ENCODE measurements around the gene TNIK. TPM values are rescaled to one million over a fixed set of nuclear protein-coding genes. Genes with fewer than 3 reads are reported as not detected.

The TNIK gene
- total and polyA plus RNA-seq, 2 experiments from 2014 or later = 7.4 to 13.8 TPM

DNA sequence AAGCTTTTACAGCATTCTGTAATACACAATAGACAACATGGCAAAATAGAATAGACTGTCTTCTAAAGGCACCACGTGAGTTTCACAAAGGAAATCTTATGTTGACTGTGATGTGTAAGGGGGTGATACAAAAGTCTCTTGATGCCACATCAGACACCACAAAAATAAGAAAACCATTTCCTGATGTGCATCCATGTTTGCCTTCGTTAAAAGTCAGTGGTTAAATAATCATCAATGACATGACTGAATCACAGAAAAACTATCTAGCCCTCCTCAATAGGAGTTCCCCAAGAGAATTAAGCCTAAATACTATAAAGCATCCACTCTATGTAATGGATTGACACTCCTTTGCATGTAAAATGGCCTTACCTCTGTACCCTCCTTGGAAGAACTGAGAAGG lies 235.0 kb downstream of the TNIK start:
- Histone ChIP-seq H4K20me1 (ENCODE audit: insufficient read depth, poor library complexity, severe bottlenecking) (no peaks in the 10 kb centered on the region), H3K79me2 (no peaks in the 10 kb centered on the region), H3K9me2 (replicated peaks; ENCODE audit: insufficient read depth) (no peaks in the 10 kb centered on the region), H3K36me3 (replicated peaks; ENCODE audit: insufficient read depth, low read depth) (no peaks in the 10 kb centered on the region), H3K9me3 (ENCODE audit: low read depth) (no peaks in the 10 kb centered on the region), H3K4me3 (no peak overlapping the region), H3K27me3 (no peaks in the 10 kb centered on the region), H3K4me1 (ENCODE audit: insufficient read depth) (no peaks in the 10 kb centered on the region), H3K4me2 (no peak overlapping the region), H3K27ac (no peak overlapping the region), H2AFZ (no peak overlapping the region)
- no peak for DNase-seq (ENCODE audit: low spot score)
- 100% methylated on average over 2 of the region's 2 CpGs for WGBS (ENCODE audit: low lambda C conversion rate, missing lambda C conversion rate)
- TF ChIP-seq, protein P1, sequence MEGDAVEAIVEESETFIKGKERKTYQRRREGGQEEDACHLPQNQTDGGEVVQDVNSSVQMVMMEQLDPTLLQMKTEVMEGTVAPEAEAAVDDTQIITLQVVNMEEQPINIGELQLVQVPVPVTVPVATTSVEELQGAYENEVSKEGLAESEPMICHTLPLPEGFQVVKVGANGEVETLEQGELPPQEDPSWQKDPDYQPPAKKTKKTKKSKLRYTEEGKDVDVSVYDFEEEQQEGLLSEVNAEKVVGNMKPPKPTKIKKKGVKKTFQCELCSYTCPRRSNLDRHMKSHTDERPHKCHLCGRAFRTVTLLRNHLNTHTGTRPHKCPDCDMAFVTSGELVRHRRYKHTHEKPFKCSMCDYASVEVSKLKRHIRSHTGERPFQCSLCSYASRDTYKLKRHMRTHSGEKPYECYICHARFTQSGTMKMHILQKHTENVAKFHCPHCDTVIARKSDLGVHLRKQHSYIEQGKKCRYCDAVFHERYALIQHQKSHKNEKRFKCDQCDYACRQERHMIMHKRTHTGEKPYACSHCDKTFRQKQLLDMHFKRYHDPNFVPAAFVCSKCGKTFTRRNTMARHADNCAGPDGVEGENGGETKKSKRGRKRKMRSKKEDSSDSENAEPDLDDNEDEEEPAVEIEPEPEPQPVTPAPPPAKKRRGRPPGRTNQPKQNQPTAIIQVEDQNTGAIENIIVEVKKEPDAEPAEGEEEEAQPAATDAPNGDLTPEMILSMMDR (IDR thresholded peaks at IDR 0.05; ENCODE audit: poor library complexity) = no peak
- no peak for TF ChIP-seq EZH2phosphoT487 (IDR thresholded peaks at IDR 0.05; ENCODE audit: low read depth, severe bottlenecking, unreplicated experiment)
- no peak for TF ChIP-seq EZH2 (IDR thresholded peaks at IDR 0.05; ENCODE audit: borderline replicate concordance)

DNA sequence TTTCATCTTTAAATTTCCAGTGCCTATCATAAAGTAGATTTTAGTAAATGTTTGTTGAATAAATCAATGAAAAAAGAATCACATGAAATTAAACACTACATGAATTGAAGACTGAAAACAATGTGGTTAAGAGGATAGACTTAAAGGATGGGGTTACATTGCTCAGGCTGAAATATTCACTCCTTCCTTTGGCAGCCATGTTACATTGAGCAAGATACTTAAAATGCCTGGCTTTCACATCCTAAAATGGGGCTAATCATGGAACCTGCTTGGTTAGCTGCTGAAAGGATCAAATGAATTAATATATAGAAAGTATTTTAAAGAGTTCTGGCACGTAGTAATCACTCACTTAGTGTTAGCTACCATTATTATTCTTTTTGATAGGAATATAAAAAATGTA lies 236.8 kb downstream of the TNIK start:
- Histone ChIP-seq H3K4me1 (ENCODE audit: insufficient read depth) (no peaks in the 10 kb centered on the region), H3K4me3 (no peak overlapping the region), H4K20me1 (ENCODE audit: insufficient read depth, poor library complexity, severe bottlenecking) (no peaks in the 10 kb centered on the region), H3K36me3 (replicated peaks; ENCODE audit: insufficient read depth, low read depth) (no peaks in the 10 kb centered on the region), H3K27ac (no peak overlapping the region), H3K79me2 (no peaks in the 10 kb centered on the region), H3K4me2 (no peak overlapping the region), H3K9me3 (ENCODE audit: low read depth) (no peaks in the 10 kb centered on the region), H2AFZ (no peak overlapping the region), H3K9me2 (replicated peaks; ENCODE audit: insufficient read depth) (no peaks in the 10 kb centered on the region), H3K27me3 (no peaks in the 10 kb centered on the region)
- TF ChIP-seq EZH2phosphoT487 (IDR thresholded peaks at IDR 0.05; ENCODE audit: low read depth, severe bottlenecking, unreplicated experiment) = no peak
- TF ChIP-seq, protein P1 (IDR thresholded peaks at IDR 0.05; ENCODE audit: poor library complexity) = no peak
- TF ChIP-seq EZH2 (IDR thresholded peaks at IDR 0.05; ENCODE audit: borderline replicate concordance) = no peak
- DNase-seq (ENCODE audit: low spot score) = no peak
- WGBS (ENCODE audit: low lambda C conversion rate, missing lambda C conversion rate) = 87% methylated on average over 1 of the region's 1 CpG

DNA sequence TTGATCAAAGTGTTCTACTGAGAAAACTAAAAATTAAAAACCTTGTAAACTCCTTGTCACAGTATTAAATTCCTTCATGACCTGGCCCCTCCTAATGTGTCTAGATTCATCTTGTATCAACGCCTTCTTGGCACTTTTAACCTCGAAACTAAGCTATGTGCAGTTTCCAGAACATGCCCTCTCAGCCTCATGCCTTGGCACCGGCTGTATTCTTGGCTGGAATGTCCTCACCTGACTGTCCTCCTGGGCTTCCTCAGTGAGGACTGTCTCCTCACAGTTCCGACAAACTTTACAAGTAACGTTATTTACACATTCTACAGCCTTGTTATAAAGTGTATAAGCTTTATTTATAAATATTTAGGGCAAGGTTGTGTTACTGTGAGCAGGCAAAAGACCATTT lies 237.2 kb downstream of the TNIK start:
- Histone ChIP-seq H3K4me3 (no peak overlapping the region), H4K20me1 (ENCODE audit: insufficient read depth, poor library complexity, severe bottlenecking) (no peaks in the 10 kb centered on the region), H3K27ac (no peak overlapping the region), H3K4me2 (no peak overlapping the region), H3K4me1 (ENCODE audit: insufficient read depth) (no peaks in the 10 kb centered on the region), H3K9me2 (replicated peaks; ENCODE audit: insufficient read depth) (no peaks in the 10 kb centered on the region), H3K9me3 (ENCODE audit: low read depth) (no peaks in the 10 kb centered on the region), H2AFZ (no peak overlapping the region), H3K27me3 (no peaks in the 10 kb centered on the region), H3K36me3 (replicated peaks; ENCODE audit: insufficient read depth, low read depth) (no peaks in the 10 kb centered on the region), H3K79me2 (no peaks in the 10 kb centered on the region)
- DNase-seq (ENCODE audit: low spot score) = no peak
- TF ChIP-seq EZH2phosphoT487 (IDR thresholded peaks at IDR 0.05; ENCODE audit: low read depth, severe bottlenecking, unreplicated experiment) = no peak
- TF ChIP-seq, protein P1 (IDR thresholded peaks at IDR 0.05; ENCODE audit: poor library complexity) = no peak
- no peak for TF ChIP-seq EZH2 (IDR thresholded peaks at IDR 0.05; ENCODE audit: borderline replicate concordance)
- 81% methylated on average over 5 of the region's 5 CpGs for WGBS (ENCODE audit: low lambda C conversion rate, missing lambda C conversion rate)

DNA sequence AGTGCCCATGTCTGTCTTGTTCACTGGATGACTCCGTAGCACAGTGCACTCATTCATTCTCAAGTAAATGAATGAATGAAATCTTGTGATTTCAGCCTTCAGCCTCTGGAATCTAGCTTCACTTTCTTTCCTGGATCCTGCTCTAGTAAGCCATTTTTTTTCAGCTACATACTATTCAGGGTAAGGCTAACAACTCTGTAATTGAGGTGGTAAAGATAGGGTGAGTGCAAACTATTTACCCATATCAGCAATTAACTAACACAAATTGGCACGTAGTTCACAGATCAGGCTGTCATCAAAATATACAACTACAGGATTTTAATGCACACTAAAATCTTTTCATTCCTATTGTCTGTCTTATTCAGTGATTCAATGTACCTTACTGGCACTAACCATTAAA lies 238.6 kb downstream of the TNIK start:
- DNase-seq (ENCODE audit: low spot score) = no peak
- Histone ChIP-seq H4K20me1 (ENCODE audit: insufficient read depth, poor library complexity, severe bottlenecking) (no peaks in the 10 kb centered on the region), H3K27me3 (no peaks in the 10 kb centered on the region), H3K9me2 (replicated peaks; ENCODE audit: insufficient read depth) (no peaks in the 10 kb centered on the region), H3K9me3 (ENCODE audit: low read depth) (no peaks in the 10 kb centered on the region), H2AFZ (no peak overlapping the region), H3K4me2 (no peak overlapping the region), H3K79me2 (no peaks in the 10 kb centered on the region), H3K36me3 (replicated peaks; ENCODE audit: insufficient read depth, low read depth) (no peaks in the 10 kb centered on the region), H3K4me1 (ENCODE audit: insufficient read depth) (no peaks in the 10 kb centered on the region), H3K4me3 (no peak overlapping the region), H3K27ac (no peak overlapping the region)
- 88% methylated on average over 2 of the region's 2 CpGs for WGBS (ENCODE audit: low lambda C conversion rate, missing lambda C conversion rate)
- TF ChIP-seq EZH2phosphoT487 (IDR thresholded peaks at IDR 0.05; ENCODE audit: low read depth, severe bottlenecking, unreplicated experiment) = no peak
- TF ChIP-seq, protein P1 (IDR thresholded peaks at IDR 0.05; ENCODE audit: poor library complexity) = no peak
- no peak for TF ChIP-seq EZH2 (IDR thresholded peaks at IDR 0.05; ENCODE audit: borderline replicate concordance)

All from hepatocyte (in vitro differentiated cells).